Activated CD4-positive, CD25-positive, alpha-beta regulatory T cell treated with anti-CD3 and anti-CD28 coated beads, Interleukin-2, amount 50 U/mL, for 72 hours (primary cell): Measurements from ENCODE around the gene TEX51.

Experiments
- DNase-seq: peaks from one replicate; pipeline ENCODE4 v3.0.0; 2021

The TEX51 gene

DNA sequence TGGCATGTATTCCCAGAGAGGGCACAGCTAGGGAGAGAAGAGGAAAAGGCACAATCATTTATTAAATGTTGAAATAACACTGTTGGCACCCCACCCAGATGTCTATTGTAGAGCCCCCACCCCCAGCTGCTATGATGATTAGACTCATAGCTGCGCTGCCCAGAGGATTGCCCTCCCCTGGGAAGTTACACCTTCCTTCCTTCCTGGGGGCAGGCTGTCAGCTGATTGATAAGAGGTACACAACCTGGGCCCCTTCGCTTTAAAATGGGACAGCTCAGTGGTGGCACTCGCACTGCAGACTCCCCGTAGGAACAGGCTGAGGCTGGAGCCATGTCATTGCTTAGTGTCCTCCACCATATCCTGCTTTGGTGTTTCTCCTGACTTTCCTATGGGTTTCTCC is 18.1 kb downstream of the TEX51 start:
- no peak for DNase-seq

DNA sequence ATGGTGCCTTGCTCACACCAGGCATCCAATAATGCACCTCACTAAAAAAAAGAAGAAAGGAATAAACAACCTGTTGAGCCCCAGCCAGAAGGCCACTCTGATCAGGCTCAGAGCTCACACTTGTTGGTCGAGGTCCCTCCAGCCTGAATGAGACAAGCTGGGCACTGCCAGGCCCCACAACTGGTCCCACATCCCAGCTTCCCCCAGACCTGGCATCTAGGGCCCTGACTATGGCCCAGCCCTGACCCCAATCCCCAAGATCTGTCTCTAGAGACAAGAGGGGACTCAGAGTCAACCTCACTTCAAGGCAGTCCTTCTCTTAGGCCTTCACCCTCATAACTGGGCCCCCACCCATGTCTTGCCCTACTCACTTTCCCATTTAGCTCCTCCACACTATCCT is 22.4 kb downstream of the TEX51 start:
- DNase-seq, result no peak

DNA sequence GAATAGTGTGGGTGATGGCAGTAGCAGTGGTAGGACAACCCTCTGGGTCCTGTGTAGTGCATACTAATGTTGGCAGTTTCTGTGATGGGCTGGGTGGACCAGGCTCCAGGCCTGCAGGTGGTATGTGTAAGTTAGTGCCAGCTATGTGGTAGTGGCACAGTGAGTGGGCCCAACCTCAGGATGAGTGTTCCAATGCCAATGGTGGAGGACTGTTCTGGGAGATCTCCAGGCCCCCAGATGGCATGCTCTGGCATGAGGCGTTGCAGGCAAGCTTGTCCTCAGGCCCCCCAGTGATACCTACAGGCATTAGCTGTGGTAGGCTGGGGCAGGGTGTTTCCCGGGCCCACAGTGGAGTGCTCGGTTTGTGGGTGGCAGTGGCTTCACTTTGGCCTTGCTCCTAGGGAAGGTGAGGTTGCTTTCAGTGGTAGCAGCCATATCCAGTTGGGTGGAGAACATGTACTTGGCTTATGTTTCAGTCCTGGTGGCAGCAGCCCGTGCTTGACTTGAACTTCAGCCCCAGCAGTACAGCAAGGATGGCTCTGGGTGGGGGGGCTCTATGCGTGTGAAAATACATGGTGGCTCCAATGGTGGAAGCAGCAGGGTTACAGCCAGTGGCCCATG is 32.4 kb downstream of the TEX51 start:
- DNase-seq, result no peak

DNA sequence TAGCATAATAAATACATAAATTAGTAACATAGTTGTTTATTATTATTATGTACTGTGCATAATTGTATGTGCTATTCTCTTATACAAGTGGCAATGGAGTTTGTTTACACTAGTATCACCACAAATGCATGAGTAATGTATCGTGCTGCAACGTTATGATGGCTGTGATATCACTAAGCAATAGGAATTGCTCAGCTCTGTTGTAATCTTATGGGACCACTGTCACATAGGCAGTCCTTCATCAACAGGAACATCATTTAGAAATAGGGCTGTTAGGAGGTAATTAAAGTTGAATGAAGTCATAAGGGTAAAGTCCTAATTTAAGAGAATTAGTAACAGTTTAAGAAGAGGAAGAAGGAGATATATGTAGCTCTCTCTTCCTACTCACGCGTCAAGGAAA is 33.8 kb downstream of the TEX51 start:
- no peak for DNase-seq

DNA sequence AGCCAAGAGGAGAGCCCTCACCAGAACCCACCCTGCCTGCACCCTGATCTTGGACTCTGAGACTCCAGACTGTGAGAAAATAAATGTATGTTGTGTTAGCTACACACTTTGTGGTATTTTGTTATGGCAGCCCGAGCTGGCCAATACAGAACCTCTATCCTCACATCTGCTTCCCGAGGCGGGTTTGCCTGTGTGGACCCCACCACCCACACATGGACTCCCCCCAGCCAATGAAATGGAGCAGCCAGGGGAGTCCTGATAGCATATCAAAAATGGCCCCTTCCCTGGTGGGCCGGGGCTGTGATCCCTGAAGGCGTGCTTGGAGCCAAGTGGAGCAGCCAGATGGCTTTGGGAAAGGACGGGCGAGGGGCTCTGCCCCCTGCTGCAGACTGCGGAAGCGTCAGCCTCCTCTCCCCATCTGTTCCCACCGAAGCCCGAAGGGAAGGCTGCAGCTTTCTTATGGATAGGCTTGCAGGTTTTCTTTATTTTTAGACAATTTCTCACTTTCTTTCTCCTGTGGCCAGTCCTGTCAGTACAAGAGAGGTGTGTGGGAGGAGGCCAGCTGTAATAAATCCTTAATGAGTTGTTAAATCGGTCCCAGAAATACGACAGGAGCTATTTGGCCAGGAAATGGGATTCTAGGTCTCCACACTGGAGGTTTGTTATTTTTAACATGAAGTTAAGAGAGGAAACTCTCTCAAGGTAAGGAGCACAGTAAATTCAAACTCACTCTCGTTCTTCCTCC is 34.4 kb downstream of the TEX51 start:
- no peak for DNase-seq

DNA sequence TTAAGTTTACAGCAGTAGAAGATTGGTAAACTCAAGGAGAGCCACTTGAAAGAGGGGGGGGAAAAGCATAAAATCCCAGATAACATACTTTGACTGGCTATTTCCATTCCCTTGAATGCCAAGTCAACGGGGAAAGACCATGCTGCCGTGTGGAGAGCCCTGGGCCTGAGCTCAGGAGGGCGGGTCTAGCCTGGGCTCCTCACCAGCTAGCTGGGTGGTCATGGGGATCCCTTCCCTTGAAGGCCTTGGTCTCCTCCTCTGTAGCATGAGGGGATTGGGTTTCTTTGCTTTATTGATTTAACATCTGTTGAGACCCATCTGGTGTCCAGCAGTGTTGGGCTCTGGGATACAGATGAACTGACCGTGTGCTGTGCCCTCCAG is 35.0 kb downstream of the TEX51 start:
- no peak for DNase-seq

DNA sequence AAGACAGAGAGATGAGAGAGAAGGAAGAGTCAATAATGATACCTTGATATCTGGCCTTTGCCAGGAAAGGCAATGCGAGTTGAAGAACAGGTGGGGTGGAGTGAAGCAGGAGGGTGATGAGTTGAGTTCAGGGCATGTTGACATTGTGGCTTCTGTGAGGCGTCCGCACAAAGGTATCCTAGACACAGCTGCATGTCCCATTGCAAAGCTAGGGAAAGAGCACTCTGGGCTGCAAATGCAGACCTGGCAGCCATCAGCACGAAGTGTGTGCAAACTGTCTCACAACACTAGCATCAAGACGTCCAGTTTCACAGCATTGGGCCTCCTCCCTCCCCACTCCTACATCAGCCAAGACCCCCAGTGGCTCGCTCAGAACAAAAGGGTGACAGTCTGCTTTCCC is 36.1 kb downstream of the TEX51 start:
- DNase-seq, result no peak

DNA sequence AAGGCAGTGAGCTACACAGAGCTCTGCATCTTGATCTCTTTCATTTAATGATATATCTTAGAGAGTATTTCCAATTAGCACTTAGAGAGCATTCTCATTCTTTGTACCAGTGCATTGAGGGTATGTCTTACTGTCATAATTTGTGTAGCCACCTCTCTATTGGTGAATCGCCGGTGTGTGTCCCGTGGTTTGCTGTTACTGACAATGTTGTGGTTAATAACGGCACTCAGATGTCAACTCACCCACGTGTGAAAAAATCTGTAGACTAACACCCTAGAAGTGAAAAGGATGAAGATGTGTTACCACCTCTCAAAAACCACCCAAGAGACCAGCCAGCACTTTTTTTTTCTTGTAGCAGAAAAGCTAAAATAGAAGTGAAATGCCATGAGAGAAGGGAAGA is 37.1 kb downstream of the TEX51 start:
- DNase-seq, result no peak

DNA sequence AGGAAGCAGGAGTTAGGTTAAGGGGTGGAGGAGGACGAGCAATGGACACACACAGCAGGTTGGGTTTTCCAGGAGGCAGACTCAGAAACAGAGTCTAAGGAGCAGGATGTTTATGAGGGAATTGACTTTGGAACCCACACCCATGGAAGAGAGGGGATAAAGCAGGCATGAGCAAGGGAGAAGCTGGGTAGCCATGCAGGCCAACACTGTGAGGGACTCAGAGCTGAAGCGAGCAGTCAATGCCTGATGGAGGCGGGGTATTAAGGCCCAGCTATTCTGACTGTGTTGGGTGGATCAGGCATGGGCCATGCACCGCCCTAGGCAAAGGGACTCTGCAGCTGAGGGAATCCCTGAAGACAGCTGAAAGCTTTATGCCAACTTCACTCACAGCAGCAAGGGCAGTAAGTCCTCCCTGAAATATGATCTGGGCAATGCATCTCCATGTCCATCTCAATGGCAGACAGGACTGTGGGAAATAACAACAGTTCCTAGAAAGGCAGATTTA is 37.6 kb downstream of the TEX51 start:
- no peak for DNase-seq

DNA sequence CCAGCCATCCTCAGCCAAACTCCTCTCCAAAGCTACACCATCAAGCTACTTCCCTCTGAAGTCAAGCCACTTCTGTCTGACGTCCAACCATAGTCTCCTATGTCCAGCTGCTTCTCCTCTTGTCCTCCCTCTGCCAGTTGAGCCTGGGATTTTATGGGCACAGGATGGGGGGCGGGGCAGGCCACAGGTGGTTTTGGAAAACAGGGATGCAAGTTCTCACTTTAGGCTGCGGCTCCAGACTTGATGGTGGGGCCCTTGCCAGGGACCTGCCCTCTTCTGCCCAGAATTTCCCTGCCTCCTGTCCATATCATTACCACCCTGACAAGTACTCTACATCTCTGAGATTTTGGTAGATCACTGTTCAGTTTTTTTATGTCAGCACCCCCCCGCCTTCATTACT is 41.6 kb downstream of the TEX51 start:
- no peak for DNase-seq

DNA sequence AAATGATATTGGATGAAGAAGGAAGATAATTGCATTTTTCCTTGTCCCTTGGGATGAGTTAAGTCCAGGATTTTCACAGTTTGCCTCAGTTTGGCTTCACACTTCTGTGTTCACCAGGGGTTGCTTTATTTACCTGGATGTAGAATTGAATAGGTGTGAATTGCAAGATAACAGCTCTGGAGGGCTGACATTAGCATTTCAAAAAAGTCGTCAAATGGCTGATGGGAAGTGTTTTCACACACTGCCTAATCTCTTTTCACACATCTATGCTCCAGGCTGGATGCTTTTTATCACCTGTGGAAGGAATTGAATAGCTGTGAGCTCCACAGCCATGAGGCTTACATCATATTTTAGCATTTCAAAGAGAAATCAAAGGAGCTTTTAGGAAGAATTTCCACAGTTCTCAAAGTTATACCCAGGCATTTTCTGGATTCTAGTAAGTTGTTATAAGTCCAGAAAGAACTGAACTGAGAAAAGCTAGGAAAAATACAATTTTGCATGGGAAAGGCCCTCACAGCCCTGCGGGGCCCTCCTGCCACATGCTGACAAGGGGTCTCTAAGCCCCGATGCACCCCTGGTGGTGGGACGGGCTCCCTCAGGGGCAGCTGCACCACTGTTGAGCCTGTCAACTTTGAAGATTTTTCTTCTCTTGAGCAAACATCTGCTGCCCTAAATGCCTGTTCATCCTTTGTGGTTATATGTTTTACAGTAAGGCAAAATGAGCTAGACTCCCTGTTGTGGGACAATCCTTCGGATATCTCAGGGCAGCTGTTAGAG is 43.9 kb downstream of the TEX51 start:
- no peak for DNase-seq

DNA sequence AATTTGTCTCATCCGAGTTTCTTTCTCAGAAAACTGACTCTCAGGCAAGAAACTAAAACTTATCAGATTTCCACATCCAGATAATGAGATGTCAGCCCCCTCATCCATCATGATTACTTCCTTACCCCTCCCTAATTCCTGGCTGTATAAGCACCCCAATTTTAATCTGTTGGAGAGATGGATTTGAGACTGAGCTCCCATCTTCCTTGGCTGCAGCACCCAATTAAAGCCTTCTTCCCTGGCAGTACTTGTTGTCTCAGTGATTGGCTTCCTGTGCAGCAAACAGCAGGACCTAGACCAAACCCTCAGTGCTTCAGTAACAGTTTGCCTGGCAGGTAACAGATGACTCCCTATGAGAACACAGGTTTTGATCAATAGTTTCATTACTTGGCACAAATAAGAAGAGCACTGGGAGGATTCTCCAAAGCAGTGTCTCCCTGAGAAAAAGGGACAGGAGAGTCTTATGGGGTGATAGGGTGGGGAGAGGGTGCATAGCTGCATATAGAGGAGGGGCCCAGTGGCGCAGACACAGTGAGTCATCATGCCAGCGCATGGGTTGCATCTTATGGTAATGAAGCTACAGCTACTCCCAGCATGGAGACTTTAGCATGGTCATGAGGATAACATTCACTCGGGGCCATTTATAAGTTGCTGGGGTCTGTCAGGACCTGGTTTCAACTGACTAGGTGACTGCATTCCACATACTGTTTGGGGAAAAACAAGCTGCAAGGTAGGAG is 45.1 kb downstream of the TEX51 start:
- DNase-seq, result no peak

DNA sequence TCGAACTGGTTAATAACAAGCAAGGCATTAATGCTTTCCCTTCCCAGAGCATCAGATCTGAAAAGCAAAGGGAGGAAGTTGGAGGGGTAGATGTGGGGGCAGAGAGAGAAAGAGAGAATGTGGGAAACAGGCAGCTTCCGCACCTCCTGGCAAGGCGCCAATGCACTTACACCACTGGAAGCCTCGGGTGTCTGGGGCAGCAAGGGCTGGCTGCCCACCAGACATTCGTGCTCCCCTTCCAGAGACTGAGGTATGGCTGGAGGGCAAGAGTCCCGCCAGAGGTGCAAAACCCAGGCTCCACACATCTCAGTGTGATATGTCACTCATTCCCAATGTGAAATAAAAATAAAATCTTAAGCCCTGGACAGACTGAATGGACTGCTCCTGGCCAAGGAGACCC is 46.4 kb downstream of the TEX51 start:
- DNase-seq, result no peak

DNA sequence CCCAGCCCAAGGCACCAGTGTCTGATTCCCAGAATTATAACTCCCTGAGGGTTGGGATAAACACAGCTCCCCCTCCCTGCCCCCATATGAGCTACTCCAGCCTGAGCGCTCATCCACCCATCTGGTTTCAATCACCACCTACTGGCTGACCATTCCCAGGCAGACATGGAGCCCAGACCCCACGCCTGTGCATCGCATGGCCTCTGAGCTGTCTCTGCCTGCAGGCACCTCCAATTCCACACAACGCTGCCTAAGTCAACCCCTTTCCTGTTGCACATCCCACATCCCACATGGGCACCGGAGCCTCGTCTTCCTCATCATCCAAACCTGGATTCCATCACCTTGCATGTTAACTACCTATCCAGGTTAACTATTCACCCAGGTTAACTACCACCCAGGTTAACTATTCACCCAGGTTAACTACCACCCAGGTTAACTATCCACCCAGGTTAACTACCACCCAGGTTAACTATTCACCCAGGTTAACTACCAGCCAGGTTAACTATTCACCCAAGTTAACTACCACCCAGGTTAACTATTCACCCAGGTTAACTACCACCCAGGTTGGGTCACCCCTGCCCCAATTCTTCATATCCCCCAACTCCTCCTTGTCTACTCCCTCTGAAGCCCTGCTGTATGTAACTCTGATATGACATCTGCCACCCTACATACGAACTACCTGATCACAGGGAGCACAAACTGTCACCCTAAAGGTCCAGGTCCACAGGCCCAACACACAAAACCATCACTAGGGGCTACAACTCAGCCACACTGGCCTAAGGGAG is 47.8 kb downstream of the TEX51 start:
- DNase-seq, result no peak

DNA sequence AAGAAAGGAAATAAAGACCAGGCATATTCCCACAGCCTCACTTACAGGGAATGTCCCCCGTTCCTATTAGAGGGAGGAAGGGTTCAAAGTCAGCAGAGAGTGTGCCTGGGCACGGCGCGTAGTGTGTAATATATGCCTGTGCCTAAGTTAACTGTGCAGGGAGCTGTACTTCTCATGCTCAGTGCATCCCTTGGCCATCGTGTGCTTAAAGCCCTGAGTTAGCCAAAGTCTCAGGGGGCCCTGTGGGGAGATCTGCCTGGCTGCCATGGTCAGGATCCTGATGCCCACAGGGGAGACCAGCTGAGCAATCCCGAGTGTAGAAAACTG is 48.4 kb downstream of the TEX51 start:
- no peak for DNase-seq

DNA sequence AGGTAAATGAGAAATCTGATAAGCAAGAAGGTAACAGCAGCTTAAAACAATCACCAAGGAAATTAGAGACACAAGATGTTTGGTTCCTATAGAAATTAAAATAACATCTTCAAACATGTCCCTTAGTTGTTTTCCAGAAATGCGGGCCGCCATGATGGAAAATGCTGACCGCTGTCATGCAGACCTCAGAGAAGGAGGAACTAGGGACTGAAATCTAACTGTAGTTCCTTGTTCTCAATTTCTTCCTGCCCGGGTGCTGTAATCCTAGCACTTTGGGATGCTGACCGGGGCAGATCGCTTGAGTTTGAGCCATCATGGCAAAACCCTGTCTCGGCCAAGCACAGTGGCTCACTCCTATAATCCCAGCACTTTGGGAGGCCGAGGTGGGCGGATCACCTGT is 51.1 kb downstream of the TEX51 start:
- DNase-seq, result no peak

DNA sequence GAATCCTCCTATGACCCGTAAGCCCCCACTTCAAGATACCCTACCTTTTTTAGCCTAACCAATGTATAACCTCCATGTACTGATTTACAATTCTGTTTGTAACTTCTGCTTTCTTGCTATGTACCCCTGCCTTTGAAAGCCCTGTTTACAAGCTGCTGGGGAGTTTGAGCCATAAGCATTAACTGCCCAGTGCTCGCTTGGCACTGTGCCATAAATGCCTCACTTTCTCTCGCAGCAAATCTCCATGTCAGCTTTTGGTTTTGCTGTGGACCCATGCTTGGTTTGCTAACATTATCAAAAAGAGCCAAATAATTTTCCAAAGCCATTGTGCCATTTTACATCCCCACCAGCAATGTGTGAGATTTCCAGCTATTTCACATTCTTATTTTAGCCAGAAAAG is 51.8 kb downstream of the TEX51 start:
- no peak for DNase-seq
